Articular chondrocyte of knee joint (primary cell): ENCODE data around the gene KIF5A. TPM values are rescaled to one million over a fixed set of nuclear protein-coding genes. Genes with fewer than 3 reads are reported as not detected.

Experiments
- small RNA-seq: library from RNA; depleted of rRNA; stranded (forward); fragments of <200 nt; gene quantifications from one replicate; pipeline ENCODE3, GENCODE V24; 2012
- total RNA-seq: library from RNA; depleted of rRNA; stranded (reverse); fragments of >200 nt; gene quantifications from 2 replicates; pipeline ENCODE4 v1.2.3, GENCODE V29; 2012

Gene KIF5A
- under 0.01 and 0.22 TPM in 2 replicates for total RNA-seq

GRCh38 chr12:57549909-57550640, at the start of gene KIF5A:
TSS of gene KIF5A (plus strand) at chr12:57550044. CDS start at chr12:57550272, 228 bp downstream.

GRCh38 chr12:57520053-57520818, 29.6 kb upstream of the KIF5A start, which contains the start of gene DDIT3:
TSS of gene DDIT3 (minus strand) at chr12:57520514. CDS start at chr12:57517406, 3,108 bp downstream.

GRCh38 chr12:57522011-57522886, 27.6 kb upstream of the KIF5A start, which contains the start of gene MBD6:
TSS of gene MBD6 (plus strand) at chr12:57522824. CDS start at chr12:57524304, 1,480 bp downstream.

GRCh38 chr12:57546438-57547287, 3.2 kb upstream of the KIF5A start, which contains the start of gene DCTN2:
TSS of gene DCTN2 (minus strand) at chr12:57547192. CDS start at chr12:57547063, 129 bp downstream.

GRCh38 chr12:57590864-57591781, 41.3 kb downstream of the KIF5A start, which contains the start of gene PIP4K2C:
TSS of gene PIP4K2C (plus strand) at chr12:57591192. CDS start at chr12:57591290, 98 bp downstream.

GRCh38 chr12:57604454-57604991, 54.7 kb downstream of the KIF5A start, which contains the start of gene DTX3:
TSS of gene DTX3 (plus strand) at chr12:57604824. CDS start at chr12:57606518, 1,694 bp downstream.

GRCh38 chr12:57611108-57611826, 61.4 kb downstream of the KIF5A start, which contains the start of gene ARHGEF25:
TSS of gene ARHGEF25 (plus strand) at chr12:57611435. CDS start at chr12:57611895, 460 bp downstream.

GRCh38 chr12:57632958-57633840, 83.4 kb downstream of the KIF5A start, which contains the start of gene B4GALNT1:
TSS of gene B4GALNT1 (minus strand) at chr12:57633201. CDS start at chr12:57632132, 1,069 bp downstream.

Small RNA genes within 50 kb of the gene (small RNA-seq; reads per million reads assigned to genes)
- gene MIR616, result not detected

Other genes starting within 250 kb of the KIF5A start
- 25.5 and 27.0 TPM in 2 replicates for gene R3HDM2, start 119.0 kb upstream of the KIF5A start, total RNA-seq
- gene INHBC, start 115.3 kb upstream of the KIF5A start, total RNA-seq, result under 0.01 TPM in 1 of 2 replicates, not detected in the other
- 0.22 TPM in 1 of 2 replicates, not detected in the other for gene INHBE, start 94.7 kb upstream of the KIF5A start, total RNA-seq
- 0.11 and 0.26 TPM in 2 replicates for gene GLI1, start 90.3 kb upstream of the KIF5A start, total RNA-seq
- 0.22 TPM in 1 of 2 replicates, not detected in the other for gene ARHGAP9, start 70.2 kb upstream of the KIF5A start, total RNA-seq
- gene MARS1, start 62.0 kb upstream of the KIF5A start, total RNA-seq, result 108 and 113 TPM in 2 replicates
- 40.5 and 59.5 TPM in 2 replicates for gene DDIT3, start 29.5 kb upstream of the KIF5A start, total RNA-seq
- 3.8 and 5.2 TPM in 2 replicates for gene MBD6, start 27.2 kb upstream of the KIF5A start, total RNA-seq
- 113 and 132 TPM in 2 replicates for gene DCTN2, start 2.9 kb upstream of the KIF5A start, total RNA-seq
- 23.5 and 26.2 TPM in 2 replicates for gene PIP4K2C, start 41.1 kb downstream of the KIF5A start, total RNA-seq
- 9.4 and 11.2 TPM in 2 replicates for gene DTX3, start 54.8 kb downstream of the KIF5A start, total RNA-seq
- gene ARHGEF25, start 61.4 kb downstream of the KIF5A start, total RNA-seq, result 16.2 and 17.2 TPM in 2 replicates
- gene B4GALNT1, start 83.2 kb downstream of the KIF5A start, total RNA-seq, result 1.0 and 2.9 TPM in 2 replicates
- gene OS9, start 144.1 kb downstream of the KIF5A start, total RNA-seq, result 154 and 254 TPM in 2 replicates
- gene AGAP2, start 188.7 kb downstream of the KIF5A start, total RNA-seq, result 0.11 and 0.39 TPM in 2 replicates
- gene TSPAN31, start 195.0 kb downstream of the KIF5A start, total RNA-seq, result 71.6 and 76.1 TPM in 2 replicates
- 108 and 195 TPM in 2 replicates for gene CDK4, start 202.3 kb downstream of the KIF5A start, total RNA-seq
- 1.1 and 1.2 TPM in 2 replicates for gene MARCHF9, start 205.1 kb downstream of the KIF5A start, total RNA-seq
- 0.22 and 0.65 TPM in 2 replicates for gene CYP27B1, start 217.0 kb downstream of the KIF5A start, total RNA-seq
- gene METTL1, start 222.1 kb downstream of the KIF5A start, total RNA-seq, result 6.7 and 8.0 TPM in 2 replicates
- gene EEF1AKMT3, start 222.6 kb downstream of the KIF5A start, total RNA-seq, result 5.9 and 8.0 TPM in 2 replicates
- gene TSFM, start 232.7 kb downstream of the KIF5A start, total RNA-seq, result 16.1 and 22.7 TPM in 2 replicates